NT2/D1 (cell line): ENCODE results near the gene SGSM2.

Experiments used
- DNase-seq: peaks from one replicate; pipeline ENCODE4 v3.0.0-alpha.2; 2011; ENCODE audit warnings: low read depth, low spot score
- H3K27me3 ChIP-seq: 2 replicates; pipeline ENCODE4 v1.6.0; 2011; ENCODE audit warnings: mild to moderate bottlenecking; ENCODE audit not compliant: insufficient read length, insufficient read depth
- H3K36me3 ChIP-seq: 2 replicates; pipeline ENCODE4 v1.6.1; 2011; ENCODE audit warnings: mild to moderate bottlenecking, low read length, mixed read lengths; ENCODE audit not compliant: insufficient read depth, insufficient read length
- H3K4me1 ChIP-seq: 2 replicates; pipeline ENCODE4 v1.5.1; 2011; ENCODE audit not compliant: insufficient read depth, insufficient read length
- H3K4me3 ChIP-seq: 2 replicates; pipeline ENCODE4 v1.5.1; 2011; ENCODE audit warnings: low read depth; ENCODE audit not compliant: insufficient read length
- H3K9ac ChIP-seq: 2 replicates; pipeline ENCODE4 v1.6.0; 2011; ENCODE audit warnings: low read depth; ENCODE audit not compliant: insufficient read length
- H3K9me3 ChIP-seq: 2 replicates; pipeline ENCODE4 v1.5.1; 2011; ENCODE audit warnings: mild to moderate bottlenecking, low read length; ENCODE audit not compliant: insufficient read depth
- SUZ12 ChIP-seq: IDR thresholded peaks from 2 replicates; pipeline ENCODE4 v1.6.1; 2011; ENCODE audit not compliant: insufficient read length, insufficient read depth; ENCODE audit errors: extremely low read depth
- YY1 ChIP-seq: IDR thresholded peaks from 2 replicates; pipeline ENCODE4 v1.6.1; 2011; ENCODE audit not compliant: insufficient read length, insufficient read depth
- ZNF274 ChIP-seq: IDR thresholded peaks from 2 replicates; pipeline ENCODE4 v1.6.1; 2011; ENCODE audit warnings: mild to moderate bottlenecking, low read depth, low read length

The SGSM2 gene

DNA sequence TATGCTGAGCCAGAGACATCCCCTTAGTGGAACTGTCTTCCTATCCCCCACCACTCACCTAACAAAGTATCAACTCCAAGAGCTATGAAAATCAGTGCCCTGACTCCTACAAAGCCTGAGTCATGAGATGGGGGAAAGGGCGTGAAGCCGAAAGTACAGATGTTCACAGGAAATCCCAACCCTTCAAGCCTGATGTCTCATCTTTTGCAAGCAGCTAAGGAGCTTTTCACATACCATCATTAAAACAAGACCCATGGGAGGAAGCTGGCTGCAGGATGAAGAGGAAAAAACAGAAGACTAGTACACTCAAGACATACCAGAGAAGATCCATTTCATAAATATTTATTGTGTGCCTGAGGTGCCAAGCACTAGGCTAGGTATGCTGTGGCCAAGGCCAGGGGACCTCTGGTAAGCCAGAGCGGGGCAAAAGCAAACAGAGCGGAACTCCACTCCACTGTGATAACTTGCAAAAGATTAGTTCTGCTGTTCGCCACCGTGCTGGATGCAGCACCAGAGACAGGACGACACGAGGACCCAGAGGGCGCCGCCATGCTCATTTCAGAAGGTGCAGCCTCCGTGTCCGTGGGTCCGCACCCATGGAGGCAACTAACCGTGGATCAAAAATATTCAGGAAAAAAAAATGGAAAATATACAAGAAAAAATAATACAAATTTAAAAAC is 68.1 kb downstream of the SGSM2 start:
- TF ChIP-seq ZNF274 (no peak), YY1 (no peak), SUZ12 (no peak)
- H3K27me3 ChIP-seq: no peaks in the 10 kb centered on the region
- peaks cover 13% of the 10 kb centered on the region for H3K4me1 ChIP-seq
- H3K9ac ChIP-seq: no peak overlapping the region
- no peak for DNase-seq
- H3K9me3 ChIP-seq: no peaks in the 10 kb centered on the region
- H3K4me3 ChIP-seq: no peak overlapping the region
- peaks cover 8% of the 10 kb centered on the region for H3K36me3 ChIP-seq

DNA sequence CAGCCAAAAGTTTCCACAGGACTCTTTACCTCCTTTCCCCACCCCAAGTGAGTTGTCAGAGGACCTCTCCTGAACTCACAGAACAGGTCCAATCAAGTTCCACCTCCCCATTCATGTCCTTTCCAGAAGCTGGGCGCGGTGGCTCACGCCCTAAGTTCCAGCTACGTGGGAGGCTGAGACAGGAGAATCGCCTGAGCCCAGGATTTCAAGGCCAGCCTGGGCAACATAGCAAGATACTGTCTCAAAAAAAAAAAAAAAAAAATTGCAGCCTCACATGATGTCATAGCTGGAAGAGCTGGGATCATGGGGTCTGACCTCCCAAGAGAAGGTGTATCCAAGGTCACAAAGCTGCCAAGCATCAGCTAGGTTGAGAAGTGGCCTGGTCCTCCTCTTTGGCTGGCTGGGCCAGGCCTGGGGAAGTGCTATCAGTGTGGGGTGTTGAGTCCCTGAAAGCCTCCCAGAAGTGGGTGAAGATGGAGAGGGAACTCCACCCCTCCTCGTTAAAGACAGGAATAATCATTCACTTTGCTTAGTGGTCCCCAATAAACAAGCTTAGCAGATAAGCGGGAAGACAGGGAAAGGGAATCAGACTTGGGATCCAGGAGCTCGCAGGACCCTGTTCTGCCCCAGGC is 69.1 kb downstream of the SGSM2 start:
- no peak for TF ChIP-seq YY1
- no peak for TF ChIP-seq ZNF274
- TF ChIP-seq SUZ12: no peak
- H3K4me1 ChIP-seq: peaks cover 13% of the 10 kb centered on the region
- no peaks in the 10 kb centered on the region for H3K9me3 ChIP-seq
- peaks cover 15% of the 10 kb centered on the region for H3K36me3 ChIP-seq
- H3K4me3 ChIP-seq: no peak overlapping the region
- no peak overlapping the region for H3K9ac ChIP-seq
- no peaks in the 10 kb centered on the region for H3K27me3 ChIP-seq
- DNase-seq: no peak

DNA sequence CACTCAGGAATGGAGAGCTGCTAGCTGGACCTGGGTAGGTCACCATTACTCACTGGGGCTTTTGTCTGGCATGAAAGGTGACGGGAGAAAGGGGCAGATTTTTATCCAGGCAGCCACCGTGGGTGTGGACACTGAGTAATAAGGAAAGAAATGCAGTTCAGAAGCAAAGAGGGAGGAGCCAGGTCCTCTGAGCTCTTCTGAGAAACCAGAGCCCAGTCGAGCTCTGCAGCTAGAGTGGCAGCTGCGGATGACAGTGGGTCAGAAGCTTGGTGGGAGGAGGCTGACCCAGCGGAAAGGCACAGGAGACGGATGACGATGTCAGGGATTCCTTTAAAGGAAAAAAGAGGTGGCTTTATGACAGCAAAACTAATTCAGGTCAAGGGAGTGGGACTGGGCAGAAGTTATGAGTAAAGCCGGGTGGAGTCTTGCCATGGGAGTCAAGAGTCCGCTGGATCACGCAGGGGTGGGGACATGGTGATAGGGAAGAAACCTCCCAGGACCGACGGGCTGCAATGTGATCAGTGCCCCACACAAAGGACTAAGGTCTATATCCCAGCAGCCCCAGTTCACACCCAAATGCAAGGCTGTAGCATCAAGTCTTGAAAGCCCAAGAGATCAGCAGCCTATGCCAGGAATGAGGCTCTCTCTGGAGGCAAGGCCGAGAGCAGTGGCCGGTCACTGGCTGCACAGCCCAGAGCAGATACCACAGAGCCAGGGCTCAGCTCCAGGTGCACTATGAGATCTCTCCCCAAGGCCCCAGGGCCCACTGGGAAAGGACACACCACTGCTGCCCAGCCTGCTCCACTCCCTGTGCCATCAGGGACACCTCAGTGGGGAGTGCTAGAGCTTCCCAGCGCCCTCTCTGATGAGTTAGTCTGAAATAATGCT is 69.8 kb downstream of the SGSM2 start:
- Histone ChIP-seq H3K9me3 (no peaks in the 10 kb centered on the region), H3K4me1 (peaks cover 13% of the 10 kb centered on the region), H3K27me3 (no peaks in the 10 kb centered on the region), H3K36me3 (peaks cover 18% of the 10 kb centered on the region), H3K4me3 (no peak overlapping the region), H3K9ac (peak overlapping the region; percentile 56)
- no peak for TF ChIP-seq ZNF274
- no peak for TF ChIP-seq YY1
- no peak for TF ChIP-seq SUZ12
- DNase-seq: no peak

DNA sequence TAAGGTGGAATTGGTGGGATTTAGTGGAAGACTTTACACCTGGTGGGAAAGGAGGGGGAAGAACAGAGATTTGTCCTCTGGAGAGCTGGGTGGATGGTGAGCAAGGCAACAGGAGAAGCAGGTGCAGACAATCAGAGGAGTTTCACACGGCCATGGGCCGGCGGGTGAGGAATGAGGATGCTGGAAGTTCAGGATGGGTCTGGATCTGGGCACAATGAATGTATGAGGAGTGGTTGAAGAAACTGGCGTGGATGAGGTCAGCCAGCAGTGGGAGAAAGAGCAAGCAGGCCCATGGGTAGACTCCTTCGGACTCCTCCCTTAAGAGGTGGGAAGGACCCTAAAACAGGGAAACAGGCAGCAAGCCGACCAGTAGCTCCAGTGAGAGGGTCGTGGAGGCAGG is 73.7 kb downstream of the SGSM2 start:
- H3K4me1 ChIP-seq: peaks cover 3% of the 10 kb centered on the region
- no peaks in the 10 kb centered on the region for H3K27me3 ChIP-seq
- TF ChIP-seq SUZ12 (no peak), YY1 (no peak), ZNF274 (no peak)
- H3K9me3 ChIP-seq: no peaks in the 10 kb centered on the region
- no peak for DNase-seq
- no peak overlapping the region for H3K4me3 ChIP-seq
- H3K36me3 ChIP-seq: peaks cover 35% of the 10 kb centered on the region
- H3K9ac ChIP-seq: no peak overlapping the region

DNA sequence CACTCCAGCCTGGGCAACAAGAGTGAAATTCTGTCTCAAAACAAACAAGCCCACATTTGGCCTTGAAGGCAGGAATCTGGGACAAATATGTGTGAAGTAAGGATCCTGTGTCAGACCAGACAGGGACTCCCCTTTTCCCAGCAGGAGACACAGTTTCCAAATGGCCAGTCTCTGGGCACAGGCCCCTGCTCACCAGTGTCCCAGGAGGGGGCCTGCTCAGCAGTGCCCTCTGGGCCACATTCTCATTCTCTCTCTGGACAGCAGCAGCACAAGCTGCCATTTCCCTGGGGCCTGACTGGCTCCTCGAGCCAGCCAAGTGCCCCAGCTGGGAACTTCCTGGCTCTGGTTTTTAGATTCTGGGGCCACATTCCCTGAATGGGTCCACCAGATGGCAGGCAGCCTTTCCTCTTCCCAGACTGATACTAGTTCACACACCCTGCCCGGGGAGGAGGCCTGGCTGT is 75.3 kb downstream of the SGSM2 start:
- no peak overlapping the region for H3K4me3 ChIP-seq
- no peaks in the 10 kb centered on the region for H3K27me3 ChIP-seq
- H3K9ac ChIP-seq: no peak overlapping the region
- peaks cover 39% of the 10 kb centered on the region for H3K36me3 ChIP-seq
- no peak for DNase-seq
- no peaks in the 10 kb centered on the region for H3K9me3 ChIP-seq
- no peaks in the 10 kb centered on the region for H3K4me1 ChIP-seq
- TF ChIP-seq SUZ12 (no peak), YY1 (no peak), ZNF274 (no peak)

DNA sequence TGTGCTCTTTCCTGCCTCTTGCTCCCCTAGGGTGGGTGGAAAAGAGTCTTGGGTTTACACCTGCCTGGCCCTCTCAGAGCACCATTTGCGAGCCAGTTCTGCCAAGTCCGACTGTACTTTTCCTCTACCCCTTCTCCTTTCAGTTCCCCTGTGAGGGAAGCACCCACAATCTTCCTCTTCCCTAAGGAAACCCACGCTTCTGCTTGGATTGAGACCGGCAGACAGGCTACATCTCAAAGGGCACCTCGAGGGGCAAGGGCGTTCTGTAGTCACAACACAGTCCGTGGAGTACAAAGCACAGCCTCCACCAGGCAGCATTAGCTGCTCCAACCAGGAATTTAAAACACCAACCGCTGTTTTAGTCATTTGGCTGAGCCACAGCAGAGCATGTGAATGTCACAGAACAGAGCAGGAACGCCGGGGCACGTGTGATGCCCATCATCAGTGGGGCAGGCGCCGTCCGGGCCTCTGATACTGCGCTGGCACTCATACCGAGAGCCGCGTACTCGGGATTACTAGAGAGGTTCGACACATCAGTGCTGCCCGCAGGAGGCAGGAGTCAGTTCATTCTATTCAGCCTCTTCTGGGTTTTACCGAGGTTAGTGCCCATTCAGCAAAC is 77.3 kb downstream of the SGSM2 start:
- H3K4me1 ChIP-seq: no peaks in the 10 kb centered on the region
- no peaks in the 10 kb centered on the region for H3K27me3 ChIP-seq
- DNase-seq: no peak
- H3K4me3 ChIP-seq: no peak overlapping the region
- H3K9me3 ChIP-seq: no peaks in the 10 kb centered on the region
- TF ChIP-seq SUZ12: no peak
- TF ChIP-seq YY1: no peak
- TF ChIP-seq ZNF274: no peak
- peaks cover 56% of the 10 kb centered on the region for H3K36me3 ChIP-seq
- H3K9ac ChIP-seq: no peak overlapping the region

DNA sequence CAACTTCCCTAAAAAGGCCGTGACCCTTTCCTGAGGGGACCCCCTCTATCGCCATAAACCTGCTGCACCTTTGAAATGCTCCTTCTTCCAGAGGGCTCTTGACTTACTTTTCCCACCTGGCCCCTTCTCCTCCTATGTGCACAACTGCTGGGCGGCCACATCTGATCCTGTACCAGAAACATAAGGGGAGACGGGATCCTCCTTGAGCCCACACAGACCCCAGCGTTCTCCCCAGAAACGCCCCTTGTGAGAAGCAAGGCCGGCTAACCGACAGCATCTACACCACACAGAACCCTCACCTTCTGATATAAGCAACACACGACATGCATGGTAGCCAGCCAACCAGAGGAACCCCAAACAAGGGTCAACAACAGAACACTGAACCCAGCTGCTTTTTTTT is 77.8 kb downstream of the SGSM2 start:
- DNase-seq: no peak
- Histone ChIP-seq H3K4me1 (no peaks in the 10 kb centered on the region), H3K27me3 (no peaks in the 10 kb centered on the region), H3K9ac (no peak overlapping the region), H3K36me3 (peaks cover 61% of the 10 kb centered on the region), H3K4me3 (no peak overlapping the region), H3K9me3 (no peaks in the 10 kb centered on the region)
- TF ChIP-seq YY1: no peak
- no peak for TF ChIP-seq ZNF274
- TF ChIP-seq SUZ12: no peak
